Measurements from ENCODE around the gene GABPB2. TPM values are rescaled to one million over a fixed set of nuclear protein-coding genes. Genes with fewer than 3 reads are reported as not detected.

The GABPB2 gene
- polyA plus RNA-seq, 2 of the 4 experiments (the other 2 are of a cell fraction) = 2.4 to 9.9 TPM

DNA sequence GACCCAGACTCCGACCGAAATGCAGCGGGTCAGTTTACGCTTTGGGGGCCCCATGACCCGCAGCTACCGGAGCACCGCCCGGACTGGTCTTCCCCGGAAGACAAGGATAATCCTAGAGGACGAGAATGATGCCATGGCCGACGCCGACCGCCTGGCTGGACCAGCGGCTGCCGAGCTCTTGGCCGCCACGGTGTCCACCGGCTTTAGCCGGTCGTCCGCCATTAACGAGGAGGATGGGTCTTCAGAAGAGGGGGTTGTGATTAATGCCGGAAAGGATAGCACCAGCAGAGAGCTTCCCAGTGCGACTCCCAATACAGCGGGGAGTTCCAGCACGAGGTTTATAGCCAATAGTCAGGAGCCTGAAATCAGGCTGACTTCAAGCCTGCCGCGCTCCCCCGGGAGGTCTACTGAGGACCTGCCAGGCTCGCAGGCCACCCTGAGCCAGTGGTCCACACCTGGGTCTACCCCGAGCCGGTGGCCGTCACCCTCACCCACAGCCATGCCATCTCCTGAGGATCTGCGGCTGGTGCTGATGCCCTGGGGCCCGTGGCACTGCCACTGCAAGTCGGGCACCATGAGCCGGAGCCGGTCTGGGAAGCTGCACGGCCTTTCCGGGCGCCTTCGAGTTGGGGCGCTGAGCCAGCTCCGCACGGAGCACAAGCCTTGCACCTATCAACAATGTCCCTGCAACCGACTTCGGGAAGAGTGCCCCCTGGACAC is 22.5 kb upstream of the GABPB2 start:
- POLR2A ChIA-PET = interaction anchor here (0.7 to 2.0 kb wide), 7 partner anchors 12 to 196 kb away, joined by 3 to 34 read pairs (median 3); partner anchors contain the start of genes ANXA9, CDC42SE1, MINDY1 and MLLT11
- FAIRE-seq = no peak
- no peak for TF ChIP-seq ZC3H11A (IDR thresholded peaks at IDR 0.05)
- TF ChIP-seq HOXB5 (CRISPR knock-in tag; IDR thresholded peaks at IDR 0.05) = peak; percentile 32; the same call in 1 of the 2 replicates
- peak; percentile 26 to 31; a peak in 2 of 5 replicates for TF ChIP-seq JUN (IDR thresholded peaks at IDR 0.05)
- no peak for TF ChIP-seq NR3C1 (IDR thresholded peaks at IDR 0.05)
- peak; percentile 53; the same call in 1 of the 2 replicates for TF ChIP-seq POLR2A (IDR thresholded peaks at IDR 0.05; ENCODE audit: low read length)
- peak; percentile 67; the same call in 2 of the 3 replicates for TF ChIP-seq CTCF (IDR thresholded peaks at IDR 0.05)
- no peak for TF ChIP-seq JUNB (IDR thresholded peaks at IDR 0.05)
- no peak for TF ChIP-seq EHMT2 (IDR thresholded peaks at IDR 0.05; ENCODE audit: low read depth)
- peak; percentile 88; the same call in 1 of the 2 replicates for TF ChIP-seq POLR2AphosphoS2 (conservative IDR thresholded peaks at IDR 0.05; ENCODE audit: low read length)
- no peak for TF ChIP-seq MYC (IDR thresholded peaks at IDR 0.05; ENCODE audit: borderline replicate concordance, low read length)
- no peak for TF ChIP-seq ZNF302 (CRISPR knock-in tag; IDR thresholded peaks at IDR 0.05)
- peak; percentile 62; the same call in 1 of the 2 replicates for TF ChIP-seq E2F6 (IDR thresholded peaks at IDR 0.05; ENCODE audit: borderline replicate concordance, low read depth)
- peak in 1 of 2 experiments; percentile 17; a peak in 1 of 5 replicates for TF ChIP-seq RAD21 (conservative IDR thresholded peaks at IDR 0.05 in 1 of 2, IDR thresholded peaks at IDR 0.05 in 1 of 2)
- TF ChIP-seq, protein P1, sequence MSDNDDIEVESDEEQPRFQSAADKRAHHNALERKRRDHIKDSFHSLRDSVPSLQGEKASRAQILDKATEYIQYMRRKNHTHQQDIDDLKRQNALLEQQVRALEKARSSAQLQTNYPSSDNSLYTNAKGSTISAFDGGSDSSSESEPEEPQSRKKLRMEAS (IDR thresholded peaks at IDR 0.05) = peak; percentile 80
- TF ChIP-seq PHF8 (IDR thresholded peaks at IDR 0.05; ENCODE audit: borderline replicate concordance, low read depth) = peak; percentile 38; the same call in 1 of the 2 replicates
- CTCF ChIA-PET = interaction anchor here (0.8 to 7.8 kb wide), 17 partner anchors 9 to 91 kb away, joined by 3 to 62 read pairs (median 3); partner anchors contain the start of genes BNIPL, CDC42SE1 and MINDY1
- peaks cover 16% of the 10 kb centered on the region for H3K4me1 ChIP-seq
- 2% methylated on average over 21 of the region's 48 CpGs for WGBS (ENCODE audit: missing lambda C conversion rate)
- peak overlapping the region; percentile 80 for H3K4me3 ChIP-seq
- H3K27ac ChIP-seq = peak overlapping the region; percentile 94 to 96
- DNase-seq (ENCODE audit: low read depth in 1 of 2, low spot score in 1 of 2) = peak; percentile 83 to 96
- H3K4me2 ChIP-seq = peak overlapping the region; percentile 95
- peak; percentile 87 to 91 for ATAC-seq
- H3K9me3 ChIP-seq = no peaks in the 10 kb centered on the region

DNA sequence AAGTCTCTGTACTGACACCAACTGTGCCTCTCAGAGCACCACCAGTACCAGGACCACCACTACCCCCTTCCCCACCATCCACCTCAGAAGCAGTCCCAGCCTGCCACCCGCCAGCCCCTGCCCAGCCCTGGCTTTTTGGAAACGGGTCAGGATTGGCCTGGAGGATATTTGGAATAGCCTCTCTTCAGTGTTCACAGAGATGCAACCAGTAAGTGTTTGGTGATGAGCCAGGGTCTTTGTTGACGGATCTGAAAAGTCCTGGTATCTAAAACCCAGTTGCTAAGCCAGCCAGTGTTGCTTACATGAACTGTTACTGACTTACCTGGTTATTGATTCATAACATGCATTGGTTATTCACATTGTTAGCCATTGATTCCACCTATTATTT is 21.9 kb upstream of the GABPB2 start:
- CTCF ChIA-PET = interaction anchor here (0.9 to 7.8 kb wide), 14 partner anchors 8 to 91 kb away, joined by 3 to 62 read pairs (median 4); partner anchors contain the start of genes BNIPL, CDC42SE1 and MINDY1
- DNase-seq (ENCODE audit: low read depth in 1 of 2, low spot score in 1 of 2) (no peak), ATAC-seq (no peak; a peak in 1 of 6 replicates), FAIRE-seq (no peak)
- 21% methylated on average over 2 of the region's 3 CpGs for WGBS (ENCODE audit: missing lambda C conversion rate)
- H3K4me1 ChIP-seq = peaks cover 16% of the 10 kb centered on the region
- POLR2A ChIA-PET = interaction anchor here (0.7 to 2.0 kb wide), 6 partner anchors 11 to 196 kb away, joined by 3 to 34 read pairs (median 3); partner anchors contain the start of genes ANXA9, CDC42SE1 and MLLT11
- H3K27ac ChIP-seq = peak overlapping the region; percentile 94 to 96
- peak overlapping the region; percentile 80 for H3K4me3 ChIP-seq
- peak overlapping the region; percentile 95 for H3K4me2 ChIP-seq
- TF ChIP-seq HOXB13 (CRISPR knock-in tag; IDR thresholded peaks at IDR 0.05; ENCODE audit: low read depth) = no peak
- TF ChIP-seq SMC3 (IDR thresholded peaks at IDR 0.05) = 0 out of 3 replicates have a peak, but pooled peaks have one; percentile 20
- 0 out of 4 replicates have a peak, but pooled peaks of 1 of the 2 experiments have one; percentile 7 for TF ChIP-seq CEBPB (IDR thresholded peaks at IDR 0.05)
- H3K9me3 ChIP-seq = no peaks in the 10 kb centered on the region

- TF ChIP-seq CBX2 (IDR thresholded peaks at IDR 0.05; ENCODE audit: borderline replicate concordance, low read depth) = no peak
- TF ChIP-seq JUN (IDR thresholded peaks at IDR 0.05) = peak in 1 of 2 experiments; percentile 18; a peak in 1 of 5 replicates
- no peak for TF ChIP-seq CHD4 (IDR thresholded peaks at IDR 0.05; ENCODE audit: borderline replicate concordance)
- Histone ChIP-seq H3K9me3 (no peaks in the 10 kb centered on the region), H3K4me1 (peaks cover 16% of the 10 kb centered on the region), H3K4me2 (peak overlapping the region; percentile 95), H3K27ac (no peak overlapping the region), H3K4me3 (no peak overlapping the region)
- ChIA-PET CTCF (interaction anchor here (0.8 to 7.8 kb wide), 7 partner anchors 9 to 54 kb away, joined by 4 to 62 read pairs (median 7); partner anchors contain the start of genes CDC42SE1, GABPB2, MINDY1 and MLLT11), POLR2A (interaction anchor here (1.0 to 1.5 kb wide), 3 partner anchors 9 to 13 kb away, joined by 4 to 6 read pairs (median 5); partner anchors contain the start of genes CDC42SE1 and MLLT11)
- WGBS (ENCODE audit: missing lambda C conversion rate) = 94% methylated on average over 5 of the region's 5 CpGs
- ATAC-seq (no peak), FAIRE-seq (no peak), DNase-seq (ENCODE audit: low read depth in 1 of 2, low spot score in 1 of 2) (no peak)
Observed at GRCh38 chr1:151049458-151049857, 21.1 kb upstream of the GABPB2 start.

Data from A549 (cell line).